Measurements from ENCODE around the gene HPCAL1. TPM values are rescaled to one million over a fixed set of nuclear protein-coding genes. Genes with fewer than 3 reads are reported as not detected.

HPCAL1 gene
- total RNA-seq, 4 donors from 2014 or later: 18.6 to 59.5 (median 37.1) TPM

- no peak for TF ChIP-seq CTCF (IDR thresholded peaks at IDR 0.05; ENCODE audit: low read depth)
Observed at GRCh38 chr2:10266133-10266620, 36.5 kb upstream of the HPCAL1 start.

GRCh38 chr2:10267036-10267435, 35.7 kb upstream of the HPCAL1 start:
- no peak for TF ChIP-seq CTCF (IDR thresholded peaks at IDR 0.05; ENCODE audit: low read depth)

- no peak for TF ChIP-seq CTCF (IDR thresholded peaks at IDR 0.05; ENCODE audit: low read depth)
Observed at GRCh38 chr2:10267551-10268465, 34.9 kb upstream of the HPCAL1 start.

GRCh38 chr2:10269291-10269690, 33.4 kb upstream of the HPCAL1 start:
- no peak for TF ChIP-seq CTCF (IDR thresholded peaks at IDR 0.05; ENCODE audit: low read depth)

- no peak for TF ChIP-seq CTCF (IDR thresholded peaks at IDR 0.05; ENCODE audit: low read depth)
Observed at GRCh38 chr2:10269711-10270610, 32.7 kb upstream of the HPCAL1 start.

- TF ChIP-seq CTCF (IDR thresholded peaks at IDR 0.05; ENCODE audit: low read depth): no peak
Observed at GRCh38 chr2:10271509-10271908, 31.2 kb upstream of the HPCAL1 start.

- TF ChIP-seq CTCF (IDR thresholded peaks at IDR 0.05; ENCODE audit: low read depth): no peak
Observed at GRCh38 chr2:10271946-10272345, 30.8 kb upstream of the HPCAL1 start.

Data from subcutaneous adipose tissue (tissue), 4 donors.